ENCODE results near the gene SOX2.

Gene SOX2

DNA sequence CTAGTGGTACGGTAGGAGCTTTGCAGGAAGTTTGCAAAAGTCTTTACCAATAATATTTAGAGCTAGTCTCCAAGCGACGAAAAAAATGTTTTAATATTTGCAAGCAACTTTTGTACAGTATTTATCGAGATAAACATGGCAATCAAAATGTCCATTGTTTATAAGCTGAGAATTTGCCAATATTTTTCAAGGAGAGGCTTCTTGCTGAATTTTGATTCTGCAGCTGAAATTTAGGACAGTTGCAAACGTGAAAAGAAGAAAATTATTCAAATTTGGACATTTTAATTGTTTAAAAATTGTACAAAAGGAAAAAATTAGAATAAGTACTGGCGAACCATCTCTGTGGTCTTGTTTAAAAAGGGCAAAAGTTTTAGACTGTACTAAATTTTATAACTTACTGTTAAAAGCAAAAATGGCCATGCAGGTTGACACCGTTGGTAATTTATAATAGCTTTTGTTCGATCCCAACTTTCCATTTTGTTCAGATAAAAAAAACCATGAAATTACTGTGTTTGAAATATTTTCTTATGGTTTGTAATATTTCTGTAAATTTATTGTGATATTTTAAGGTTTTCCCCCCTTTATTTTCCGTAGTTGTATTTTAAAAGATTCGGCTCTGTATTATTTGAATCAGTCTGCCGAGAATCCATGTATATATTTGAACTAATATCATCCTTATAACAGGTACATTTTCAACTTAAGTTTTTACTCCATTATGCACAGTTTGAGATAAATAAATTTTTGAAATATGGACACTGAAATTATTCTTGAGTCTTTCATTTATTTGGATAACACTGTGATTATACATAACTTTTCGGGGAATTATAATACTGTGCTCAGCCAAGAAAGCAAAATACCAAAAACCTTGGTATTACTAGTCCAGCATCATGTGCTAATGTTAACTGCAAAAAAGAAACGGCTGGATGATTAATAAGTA is 2.2 kb downstream of the SOX2 start:
- TF ChIP-seq, protein P1, sequence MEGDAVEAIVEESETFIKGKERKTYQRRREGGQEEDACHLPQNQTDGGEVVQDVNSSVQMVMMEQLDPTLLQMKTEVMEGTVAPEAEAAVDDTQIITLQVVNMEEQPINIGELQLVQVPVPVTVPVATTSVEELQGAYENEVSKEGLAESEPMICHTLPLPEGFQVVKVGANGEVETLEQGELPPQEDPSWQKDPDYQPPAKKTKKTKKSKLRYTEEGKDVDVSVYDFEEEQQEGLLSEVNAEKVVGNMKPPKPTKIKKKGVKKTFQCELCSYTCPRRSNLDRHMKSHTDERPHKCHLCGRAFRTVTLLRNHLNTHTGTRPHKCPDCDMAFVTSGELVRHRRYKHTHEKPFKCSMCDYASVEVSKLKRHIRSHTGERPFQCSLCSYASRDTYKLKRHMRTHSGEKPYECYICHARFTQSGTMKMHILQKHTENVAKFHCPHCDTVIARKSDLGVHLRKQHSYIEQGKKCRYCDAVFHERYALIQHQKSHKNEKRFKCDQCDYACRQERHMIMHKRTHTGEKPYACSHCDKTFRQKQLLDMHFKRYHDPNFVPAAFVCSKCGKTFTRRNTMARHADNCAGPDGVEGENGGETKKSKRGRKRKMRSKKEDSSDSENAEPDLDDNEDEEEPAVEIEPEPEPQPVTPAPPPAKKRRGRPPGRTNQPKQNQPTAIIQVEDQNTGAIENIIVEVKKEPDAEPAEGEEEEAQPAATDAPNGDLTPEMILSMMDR (conservative IDR thresholded peaks at IDR 0.05; ENCODE audit: low read depth, low read length) = no peak
- H3K4me3 ChIP-seq (ENCODE audit: low read length) = no peak overlapping the region
- DNase-seq (ENCODE audit: low read depth) = no peak

DNA sequence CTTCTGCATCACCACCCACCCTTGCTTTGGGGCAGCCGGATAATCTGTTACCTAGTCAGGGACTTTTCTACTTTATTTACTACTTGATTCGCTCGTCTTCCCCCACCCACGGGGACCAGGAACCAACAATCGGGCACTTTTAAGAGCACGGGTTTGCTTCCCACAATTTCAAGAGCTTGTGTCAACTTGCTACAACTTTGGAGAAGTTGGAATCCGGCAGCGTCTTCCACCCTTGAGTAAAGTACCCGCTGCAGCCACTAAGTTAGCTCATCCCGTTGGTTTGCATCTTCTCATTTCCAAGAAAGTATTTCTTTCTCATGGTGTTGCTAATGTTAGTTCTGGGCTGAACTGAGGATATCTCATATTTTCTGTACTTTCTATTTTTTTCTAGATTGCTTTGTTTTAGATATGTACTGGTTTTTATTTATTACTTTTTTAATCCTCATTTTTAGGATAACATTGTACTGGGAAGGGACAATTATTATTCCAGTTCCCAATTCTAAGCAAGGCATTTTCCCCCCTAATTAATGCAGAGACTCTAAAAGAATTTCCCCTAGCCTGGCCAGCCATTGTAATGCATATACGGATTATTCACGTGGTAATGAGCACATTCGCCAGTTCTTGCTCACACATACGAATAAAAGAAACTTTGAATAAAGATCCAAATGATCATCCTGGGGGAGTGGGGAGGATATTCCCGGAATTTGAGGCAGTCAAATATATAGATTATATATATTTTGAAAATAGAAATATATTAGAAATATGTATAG is 4.0 kb downstream of the SOX2 start:
- DNase-seq (ENCODE audit: low read depth) = no peak
- H3K4me3 ChIP-seq (ENCODE audit: low read length) = no peak overlapping the region
- TF ChIP-seq, protein P1 (conservative IDR thresholded peaks at IDR 0.05; ENCODE audit: low read depth, low read length) = no peak

DNA sequence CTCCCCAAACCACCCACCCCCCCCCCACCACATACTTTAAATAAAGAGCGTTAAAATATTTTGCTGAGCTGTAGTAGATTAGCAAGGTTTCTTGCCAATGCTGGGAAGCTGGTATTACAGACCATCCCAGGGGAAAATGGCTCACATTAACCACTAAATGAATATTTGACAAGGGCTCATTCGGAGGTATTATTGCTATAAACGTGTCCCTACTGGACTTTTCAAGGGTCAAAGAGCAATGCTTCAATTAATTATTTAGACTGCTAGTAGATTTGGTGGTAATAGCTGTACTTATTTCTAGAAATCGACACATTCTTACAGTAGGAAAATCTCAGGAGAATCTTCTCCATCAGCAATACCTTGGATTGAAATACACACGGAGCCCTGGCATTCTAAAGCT is 5.2 kb downstream of the SOX2 start:
- DNase-seq (ENCODE audit: low read depth) = no peak
- H3K4me3 ChIP-seq (ENCODE audit: low read length) = no peak overlapping the region
- TF ChIP-seq, protein P1 (conservative IDR thresholded peaks at IDR 0.05; ENCODE audit: low read depth, low read length) = no peak

DNA sequence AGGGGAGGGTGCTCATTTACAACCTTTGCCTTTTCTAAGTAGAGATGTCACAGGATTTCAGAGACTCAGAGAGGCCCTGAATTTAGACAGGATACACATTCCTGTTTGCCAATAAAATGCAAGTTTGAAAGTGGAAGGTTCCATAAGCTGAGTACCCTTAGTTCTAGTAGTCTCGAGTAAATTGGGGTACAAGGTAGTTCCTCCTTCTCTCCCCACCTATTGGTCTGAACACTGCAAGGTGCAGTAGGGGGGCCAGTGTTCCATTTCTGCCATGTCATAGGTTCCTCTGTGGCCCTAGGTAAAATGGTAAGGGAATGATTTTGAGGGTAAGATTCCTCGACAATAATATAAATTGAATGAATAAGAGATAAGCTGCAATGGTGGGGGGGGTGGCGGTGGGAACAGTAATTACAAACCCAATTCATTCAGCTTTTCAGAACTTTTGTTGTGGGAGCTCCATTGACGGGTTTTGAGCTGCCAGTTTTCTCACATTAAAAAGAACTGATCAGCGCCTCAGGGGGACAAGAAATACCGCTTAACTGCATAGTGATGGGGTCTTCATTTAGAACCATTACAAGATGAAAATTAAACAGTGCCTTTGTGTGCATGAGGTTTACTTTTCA is 5.9 kb downstream of the SOX2 start:
- no peak overlapping the region for H3K4me3 ChIP-seq (ENCODE audit: low read length)
- no peak for DNase-seq (ENCODE audit: low read depth)
- TF ChIP-seq, protein P1 (conservative IDR thresholded peaks at IDR 0.05; ENCODE audit: low read depth, low read length) = no peak

DNA sequence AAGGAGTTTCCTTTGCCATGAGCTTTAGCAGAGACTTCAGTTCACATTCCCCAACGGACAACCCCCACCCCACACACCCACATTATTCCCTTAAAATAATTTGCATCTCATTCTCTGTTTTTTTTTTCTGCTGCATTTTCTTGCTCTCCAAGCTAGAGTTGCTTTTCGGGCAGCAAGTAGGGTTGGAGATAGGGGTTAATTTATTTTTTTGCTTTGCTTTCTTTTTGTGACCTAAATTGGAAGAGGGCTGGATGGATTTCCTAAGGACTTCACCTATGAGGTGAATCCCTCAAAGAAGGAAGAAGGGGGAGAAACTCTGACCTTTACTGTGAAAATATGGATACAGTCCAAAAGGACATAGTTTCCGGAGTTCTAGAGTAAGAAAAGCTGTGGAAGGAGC is 6.6 kb downstream of the SOX2 start:
- no peak overlapping the region for H3K4me3 ChIP-seq (ENCODE audit: low read length)
- TF ChIP-seq, protein P1 (conservative IDR thresholded peaks at IDR 0.05; ENCODE audit: low read depth, low read length) = no peak
- no peak for DNase-seq (ENCODE audit: low read depth)

DNA sequence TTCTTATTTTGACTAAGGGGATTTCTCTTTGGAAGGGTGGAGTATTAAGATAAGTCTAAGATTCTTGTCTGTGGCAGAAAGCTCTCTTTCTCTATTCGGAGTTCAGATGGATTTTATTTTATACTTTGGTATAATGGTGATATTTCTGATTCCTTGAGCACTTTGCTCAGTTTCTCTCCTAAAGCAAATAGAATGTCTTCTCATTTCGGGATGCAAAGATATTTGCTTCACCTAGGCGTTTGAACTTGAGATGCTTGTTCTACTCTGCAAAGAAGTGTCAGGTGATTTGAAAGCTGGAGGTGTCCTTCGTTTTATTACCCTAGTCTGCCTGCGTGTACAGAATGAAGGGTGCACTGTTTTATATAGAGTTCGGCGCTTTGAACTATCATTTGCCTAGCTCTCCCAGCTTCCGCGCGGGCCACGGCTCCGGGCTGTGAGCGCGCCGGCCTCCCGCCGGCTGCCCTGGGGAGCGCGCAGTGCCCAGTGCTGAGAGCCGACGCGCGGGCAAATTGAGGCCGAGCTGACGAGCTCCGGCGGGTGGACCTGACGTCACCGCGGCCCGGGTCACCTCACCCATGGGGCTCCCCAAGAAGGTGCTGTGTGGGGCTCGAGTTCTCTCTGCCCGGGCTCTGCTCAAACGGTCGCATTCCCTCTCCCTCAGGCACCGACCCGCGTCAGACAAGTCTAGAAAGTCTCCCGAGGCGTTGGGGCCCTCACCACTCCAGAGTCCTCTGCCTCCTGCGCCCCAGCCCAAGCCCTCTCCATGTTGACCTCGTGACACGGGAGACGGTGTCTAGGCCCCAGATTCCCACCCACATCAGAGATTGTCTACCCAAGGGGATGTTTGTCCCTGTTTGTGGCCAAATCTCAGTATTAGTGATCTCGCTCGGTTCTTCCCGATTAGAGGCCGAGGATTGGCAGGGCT is 7.5 kb downstream of the SOX2 start:
- TF ChIP-seq, protein P1 (conservative IDR thresholded peaks at IDR 0.05; ENCODE audit: low read depth, low read length) = no peak
- DNase-seq (ENCODE audit: low read depth) = no peak
- no peak overlapping the region for H3K4me3 ChIP-seq (ENCODE audit: low read length)
